HFF-Myc (cell line): Measurements from ENCODE around the gene RBM3.
"Not testable (repeated sequence)": the region's sequence is repeated elsewhere in the genome, so short reads cannot be mapped to it uniquely, and the experiment has no call there.

Experiments used
- DNase-seq: peaks from one replicate; pipeline ENCODE4 v3.0.0-alpha.2; 2011; ENCODE audit warnings: low read depth; ENCODE audit errors: extremely low read depth
- H3K4me3 ChIP-seq: replicated peaks from 2 replicates; pipeline ENCODE4 v1.5.1; 2011; ENCODE audit warnings: low read depth, mild to moderate bottlenecking, control low read depth, low read length
- TF ChIP-seq, protein P1 (sequence below): IDR thresholded peaks from 2 replicates; pipeline ENCODE4 v1.5.1; 2012; ENCODE audit warnings: mild to moderate bottlenecking, low read depth, low read length, control low read depth; ENCODE audit errors: missing control alignments

RBM3 gene

DNA sequence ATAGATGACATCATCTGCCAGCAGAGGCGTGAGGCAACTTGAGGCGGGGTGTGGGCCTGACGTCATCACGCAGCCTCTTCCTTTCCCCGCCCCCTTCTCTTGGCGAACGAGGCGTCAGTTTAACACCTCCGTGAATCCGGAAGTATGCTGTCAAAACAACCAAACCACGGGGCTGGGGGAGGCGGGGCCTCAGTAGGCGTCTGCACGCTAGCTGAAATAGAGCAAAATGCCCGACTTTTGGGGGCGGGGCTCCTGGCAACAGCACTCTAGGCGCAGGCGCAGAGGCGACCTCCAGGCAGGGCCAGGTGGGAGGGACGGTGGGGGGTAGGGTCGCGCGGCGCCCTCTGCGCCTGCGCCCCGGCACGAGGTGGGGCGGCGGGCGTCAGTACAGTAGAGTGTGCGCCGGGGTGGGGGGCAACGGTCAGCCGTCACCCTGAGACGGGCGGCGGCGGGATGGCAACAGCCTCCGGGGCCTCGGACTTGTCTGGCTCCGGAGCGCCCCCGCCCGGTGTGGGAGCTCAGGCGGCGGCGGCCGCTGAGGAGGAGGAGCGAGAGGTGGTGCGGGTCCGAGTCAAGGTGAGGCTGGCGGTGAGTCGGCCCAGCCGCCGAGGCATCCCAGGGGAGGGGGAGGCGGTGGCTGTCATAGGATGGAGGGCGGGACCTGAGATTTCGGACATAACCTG is 34.8 kb upstream of the RBM3 start, which contains the start of gene TBC1D25:
TBC1D25 (plus strand) TSS at position 370 of the 683 bp plus-strand sequence; CDS start at position 454, 84 bp downstream.
- peak; percentile 89 for DNase-seq
- peak within 1 kb of the TSS; percentile 60 for H3K4me3 ChIP-seq
- TF ChIP-seq, protein P1, sequence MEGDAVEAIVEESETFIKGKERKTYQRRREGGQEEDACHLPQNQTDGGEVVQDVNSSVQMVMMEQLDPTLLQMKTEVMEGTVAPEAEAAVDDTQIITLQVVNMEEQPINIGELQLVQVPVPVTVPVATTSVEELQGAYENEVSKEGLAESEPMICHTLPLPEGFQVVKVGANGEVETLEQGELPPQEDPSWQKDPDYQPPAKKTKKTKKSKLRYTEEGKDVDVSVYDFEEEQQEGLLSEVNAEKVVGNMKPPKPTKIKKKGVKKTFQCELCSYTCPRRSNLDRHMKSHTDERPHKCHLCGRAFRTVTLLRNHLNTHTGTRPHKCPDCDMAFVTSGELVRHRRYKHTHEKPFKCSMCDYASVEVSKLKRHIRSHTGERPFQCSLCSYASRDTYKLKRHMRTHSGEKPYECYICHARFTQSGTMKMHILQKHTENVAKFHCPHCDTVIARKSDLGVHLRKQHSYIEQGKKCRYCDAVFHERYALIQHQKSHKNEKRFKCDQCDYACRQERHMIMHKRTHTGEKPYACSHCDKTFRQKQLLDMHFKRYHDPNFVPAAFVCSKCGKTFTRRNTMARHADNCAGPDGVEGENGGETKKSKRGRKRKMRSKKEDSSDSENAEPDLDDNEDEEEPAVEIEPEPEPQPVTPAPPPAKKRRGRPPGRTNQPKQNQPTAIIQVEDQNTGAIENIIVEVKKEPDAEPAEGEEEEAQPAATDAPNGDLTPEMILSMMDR: peak; percentile 34

DNA sequence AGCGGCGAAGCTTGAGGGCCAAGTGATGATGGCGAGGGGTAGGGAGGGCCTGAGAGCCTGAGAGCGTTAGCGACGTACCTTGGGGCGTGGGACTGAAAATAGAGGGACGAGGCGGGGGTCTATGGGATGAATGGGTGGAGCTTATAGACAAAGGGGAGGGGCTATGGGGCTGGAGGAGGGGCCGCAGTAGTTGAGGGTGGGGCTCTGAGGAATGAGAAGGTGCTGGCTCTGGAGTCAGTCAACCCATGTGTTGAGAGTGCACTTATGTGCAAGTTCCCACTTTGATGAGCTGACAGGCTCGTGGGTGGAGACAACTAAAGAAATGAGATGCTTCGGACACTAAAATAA is 34.3 kb upstream of the RBM3 start:
- no peak for DNase-seq
- peak overlapping the region; percentile 60 for H3K4me3 ChIP-seq
- TF ChIP-seq, protein P1: peak; percentile 0

DNA sequence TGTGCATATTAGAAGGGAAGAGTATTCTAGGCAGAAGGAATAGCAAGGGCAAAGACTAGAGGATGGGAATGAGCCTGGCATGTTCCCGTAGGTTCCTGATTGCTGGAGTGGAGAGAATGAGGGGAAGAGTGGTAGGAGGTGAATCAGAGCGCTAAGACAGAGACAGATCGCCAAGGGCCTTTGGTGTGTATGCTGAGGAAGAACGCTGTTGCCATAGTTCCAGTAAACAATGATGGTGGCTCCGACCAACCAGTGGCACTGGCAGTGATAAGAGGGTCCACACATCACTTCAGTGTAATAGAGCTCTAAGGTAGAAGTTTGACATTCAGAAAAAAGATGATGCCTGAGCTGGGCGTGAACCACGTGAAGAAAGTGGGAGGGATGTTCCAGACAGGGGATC is 33.8 kb upstream of the RBM3 start:
- H3K4me3 ChIP-seq: peak overlapping the region; percentile 60
- no peak for DNase-seq
- TF ChIP-seq, protein P1: no peak

DNA sequence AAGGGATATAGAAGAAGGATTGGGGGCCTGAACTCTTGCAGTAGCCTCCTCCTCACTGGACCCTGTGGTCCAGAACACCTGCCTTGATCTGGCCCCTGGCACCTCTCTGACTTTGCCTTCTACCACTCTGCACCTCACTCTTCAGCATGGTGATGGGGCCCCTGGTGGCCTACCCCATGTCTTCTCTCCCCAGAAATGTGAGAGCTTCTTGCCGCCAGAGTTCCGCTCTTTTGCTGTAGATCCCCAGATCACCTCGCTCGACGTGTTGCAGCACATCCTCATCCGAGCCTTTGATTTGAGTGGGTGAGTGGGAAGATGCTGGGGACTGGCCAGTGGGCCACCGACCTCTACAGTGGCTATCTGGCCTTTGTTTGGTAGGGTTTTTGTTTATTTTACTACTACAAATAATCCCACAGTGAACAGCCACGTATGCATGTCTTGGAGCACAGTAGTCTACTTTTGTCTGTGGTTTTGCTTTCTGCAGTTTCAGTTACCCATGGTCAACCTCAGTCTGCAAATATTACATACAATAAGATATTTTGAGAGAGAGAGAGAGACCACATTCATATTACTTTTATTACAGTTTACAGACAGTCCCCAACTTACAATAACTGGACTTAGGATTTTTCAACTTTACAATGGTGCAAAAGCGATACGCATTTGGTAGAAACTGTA is 33.0 kb upstream of the RBM3 start:
- DNase-seq: no peak
- H3K4me3 ChIP-seq: no peak overlapping the region
- TF ChIP-seq, protein P1: no peak

DNA sequence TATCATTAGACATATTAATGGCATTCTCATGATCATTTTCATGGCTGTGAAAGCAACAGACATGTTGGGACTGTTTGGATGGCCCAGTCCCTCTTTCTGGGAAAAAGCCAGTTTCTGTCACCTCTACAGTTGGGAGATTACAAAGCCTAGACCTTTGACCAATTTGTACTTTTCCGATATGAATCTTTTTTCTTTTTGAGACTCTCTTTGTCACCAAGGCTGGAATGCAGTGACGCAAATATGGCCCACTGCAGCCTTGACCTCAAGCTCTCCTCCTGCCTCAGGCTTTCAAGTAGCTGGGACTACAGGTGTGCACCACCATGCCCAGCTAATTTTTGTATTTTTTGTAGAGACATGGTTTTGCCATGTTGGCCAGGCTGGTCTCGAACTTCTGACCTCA is 25.4 kb upstream of the RBM3 start:
- DNase-seq: no peak
- no peak overlapping the region for H3K4me3 ChIP-seq
- TF ChIP-seq, protein P1: no peak

DNA sequence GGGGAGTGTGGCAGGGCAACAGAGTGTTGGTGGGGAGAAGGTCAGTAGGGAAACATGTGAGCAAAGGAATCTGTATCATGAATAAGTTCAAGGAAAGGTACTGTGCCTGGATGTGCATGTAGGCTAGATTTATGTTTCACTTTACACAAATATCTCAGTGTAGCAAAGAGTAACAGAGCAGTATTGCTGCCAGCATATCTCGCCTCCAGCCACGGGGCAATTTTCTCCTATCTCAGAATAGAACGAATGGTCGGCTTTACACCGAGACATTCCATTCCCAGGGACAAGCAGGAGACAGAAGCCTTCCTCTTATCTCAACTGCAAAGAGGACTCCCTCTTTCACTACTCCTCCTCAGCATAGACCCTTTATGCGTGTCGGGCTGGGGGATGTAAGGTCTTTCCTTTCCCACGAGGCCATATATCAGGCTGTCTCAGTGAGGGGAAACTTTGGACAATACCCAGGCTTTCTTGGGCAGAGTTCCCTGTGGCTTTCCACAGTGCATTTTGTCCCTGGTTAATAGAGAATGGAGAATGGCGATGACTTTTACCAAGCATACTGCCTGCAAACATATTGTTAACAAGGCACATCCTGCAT is 18.5 kb upstream of the RBM3 start:
- DNase-seq, H3K4me3 ChIP-seq: not testable (repeated sequence)

DNA sequence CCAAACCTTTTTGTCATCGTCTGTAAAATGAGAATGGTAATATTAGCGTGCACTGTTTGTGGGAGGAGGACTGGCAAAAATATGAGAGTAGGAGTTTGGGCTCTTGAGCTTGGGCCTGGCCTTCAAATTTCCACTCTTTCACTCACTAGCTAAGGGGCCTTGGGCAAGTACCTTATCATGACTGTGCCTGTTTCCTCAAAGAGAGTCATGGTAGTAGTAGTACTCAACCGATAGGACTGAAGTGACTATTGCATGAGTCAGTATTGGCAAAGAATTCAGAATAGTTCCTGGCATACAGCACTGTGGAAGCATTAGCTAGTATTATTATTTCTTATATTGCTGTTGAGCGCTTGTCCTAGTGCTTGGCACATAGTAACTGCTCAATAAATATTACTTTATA is 16.0 kb upstream of the RBM3 start:
- DNase-seq: no peak
- TF ChIP-seq, protein P1: no peak

More for the DNA sequence above, 16.0 kb upstream of the RBM3 start:
- no peak overlapping the region for H3K4me3 ChIP-seq
